MM.1S (cell line): Measurements from ENCODE around the gene PTRH1.

Experiments
- DNase-seq: peaks from one replicate; pipeline ENCODE4 v3.0.0-alpha.2; 2015
- H2AFZ ChIP-seq: fragments of 300-600 bp; sonication (generic); 2 replicates; pipeline ENCODE4 v1.6.0; 2016; ENCODE audit warnings: antibody characterized with exemption, low read length
- H3F3A ChIP-seq: fragments of 300-600 bp; sonication (generic); 2 replicates; pipeline ENCODE4 v1.6.1; 2016; ENCODE audit warnings: mild to moderate bottlenecking, antibody characterized with exemption, low read length, moderate library complexity, mixed read lengths; ENCODE audit not compliant: insufficient read depth
- H3K27ac ChIP-seq: fragments of 300-600 bp; sonication (generic); 2 replicates; pipeline ENCODE4 v1.5.1; 2016; ENCODE audit warnings: mild to moderate bottlenecking, low read length
- H3K27me3 ChIP-seq: fragments of 300-600 bp; sonication (generic); replicated peaks from 2 replicates; pipeline ENCODE4 v1.6.0; 2016; ENCODE audit warnings: low read length; ENCODE audit not compliant: insufficient read depth
- H3K36me3 ChIP-seq: fragments of 300-600 bp; sonication (generic); replicated peaks from 2 replicates; pipeline ENCODE4 v1.6.1; 2016; ENCODE audit warnings: mild to moderate bottlenecking, low read length, mixed read lengths; ENCODE audit not compliant: insufficient read depth
- H3K4me1 ChIP-seq: fragments of 300-600 bp; sonication (generic); 2 replicates; pipeline ENCODE4 v1.6.1; 2016; ENCODE audit warnings: low read length, mixed read lengths
- H3K4me2 ChIP-seq: fragments of 300-600 bp; sonication (generic); 2 replicates; pipeline ENCODE4 v1.6.0; 2016; ENCODE audit warnings: low read depth, low read length
- H3K4me3 ChIP-seq: fragments of 300-600 bp; sonication (generic); 2 replicates; pipeline ENCODE4 v1.5.1; 2016; ENCODE audit warnings: low read length, mixed read lengths
- H3K79me2 ChIP-seq: fragments of 300-600 bp; sonication (generic); 2 replicates; pipeline ENCODE4 v1.6.1; 2016; ENCODE audit warnings: mixed run types, low read length, mixed read lengths
- H3K9ac ChIP-seq: fragments of 300-600 bp; sonication (generic); 2 replicates; pipeline ENCODE4 v1.6.1; 2016; ENCODE audit warnings: low read length, mixed read lengths
- H3K9me2 ChIP-seq: fragments of 300-600 bp; sonication (generic); replicated peaks from 2 replicates; pipeline ENCODE4 v1.6.1; 2016; ENCODE audit warnings: mild to moderate bottlenecking, low read length, mixed read lengths; ENCODE audit not compliant: insufficient read depth
- H3K9me3 ChIP-seq: fragments of 300-600 bp; sonication (generic); replicated peaks from 2 replicates; pipeline ENCODE4 v1.6.1; 2016; ENCODE audit warnings: mild to moderate bottlenecking, low read length, mixed read lengths; ENCODE audit not compliant: insufficient read depth
- H4K20me1 ChIP-seq: fragments of 300-600 bp; sonication (generic); 2 replicates; pipeline ENCODE4 v1.6.1; 2016; ENCODE audit warnings: mild to moderate bottlenecking, low read length, moderate library complexity, mixed read lengths; ENCODE audit not compliant: insufficient read depth
- CTCF ChIP-seq: fragments of 300-600 bp; sonication (generic); IDR thresholded peaks from 2 replicates; pipeline ENCODE4 v1.5.1; 2016; ENCODE audit warnings: antibody characterized with exemption, low read length, mixed read lengths
- EZH2 ChIP-seq: fragments of 300-600 bp; sonication (generic); optimal IDR thresholded peaks from 2 replicates; pipeline ENCODE3; 2017; ENCODE audit warnings: low read depth, mild to moderate bottlenecking, antibody characterized with exemption, low read length, mixed read lengths
- EZH2phosphoT487 ChIP-seq: fragments of 300-600 bp; sonication (generic); IDR thresholded peaks from 2 replicates; pipeline ENCODE4 v1.6.1; 2018; ENCODE audit warnings: antibody characterized with exemption, low read length

PTRH1 gene

GRCh38 chr9:127698985-127699670 lies 16.3 kb downstream of the PTRH1 start:
- no peak overlapping the region for H3K9ac ChIP-seq

DNA sequence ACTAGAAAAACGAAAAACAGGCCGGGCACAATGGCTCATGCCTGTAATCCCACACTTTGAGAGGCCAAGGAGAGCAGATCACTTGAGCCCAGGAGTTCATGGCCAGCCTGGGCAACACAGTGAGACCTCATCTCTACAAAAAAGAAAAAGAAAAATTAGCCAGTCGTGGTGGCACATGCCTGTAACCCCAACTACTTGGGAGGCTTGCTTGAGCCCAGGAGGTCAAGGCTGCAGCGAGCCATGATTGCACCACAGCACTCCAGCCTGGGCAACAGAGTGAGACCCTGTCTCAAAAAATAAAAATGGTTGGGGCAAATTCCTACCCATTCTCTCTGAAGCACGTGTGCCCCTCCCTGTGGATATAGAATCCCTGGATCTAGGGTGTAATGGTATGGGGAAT lies 17.1 kb downstream of the PTRH1 start:
- Histone ChIP-seq H4K20me1 (no peaks in the 10 kb centered on the region), H3K4me1 (no peaks in the 10 kb centered on the region), H2AFZ (no peak overlapping the region), H3F3A (no peaks in the 10 kb centered on the region), H3K9me2 (no peaks in the 10 kb centered on the region), H3K27ac (no peak overlapping the region), H3K9me3 (no peaks in the 10 kb centered on the region), H3K4me3 (no peak overlapping the region), H3K79me2 (no peaks in the 10 kb centered on the region), H3K4me2 (no peak overlapping the region), H3K9ac (no peak overlapping the region), H3K36me3 (no peaks in the 10 kb centered on the region), H3K27me3 (no peaks in the 10 kb centered on the region)
- TF ChIP-seq EZH2 (no peak), EZH2phosphoT487 (no peak), CTCF (no peak)
- DNase-seq, result no peak

More at GRCh38 chr9:127698985-127699670, 16.3 kb downstream of the PTRH1 start:
- H3K27me3 ChIP-seq, result no peaks in the 10 kb centered on the region
- H3K4me1 ChIP-seq, result no peaks in the 10 kb centered on the region
- DNase-seq, result no peak
- H3K27ac ChIP-seq, result no peak overlapping the region
- no peak overlapping the region for H2AFZ ChIP-seq
- H3K4me3 ChIP-seq, result no peak overlapping the region
- no peaks in the 10 kb centered on the region for H3K79me2 ChIP-seq
- no peaks in the 10 kb centered on the region for H4K20me1 ChIP-seq
- no peaks in the 10 kb centered on the region for H3K9me3 ChIP-seq
- H3F3A ChIP-seq, result no peaks in the 10 kb centered on the region
- TF ChIP-seq EZH2phosphoT487 (no peak), EZH2 (no peak), CTCF (no peak)
- no peaks in the 10 kb centered on the region for H3K36me3 ChIP-seq
- no peaks in the 10 kb centered on the region for H3K9me2 ChIP-seq
- no peak overlapping the region for H3K4me2 ChIP-seq

DNA sequence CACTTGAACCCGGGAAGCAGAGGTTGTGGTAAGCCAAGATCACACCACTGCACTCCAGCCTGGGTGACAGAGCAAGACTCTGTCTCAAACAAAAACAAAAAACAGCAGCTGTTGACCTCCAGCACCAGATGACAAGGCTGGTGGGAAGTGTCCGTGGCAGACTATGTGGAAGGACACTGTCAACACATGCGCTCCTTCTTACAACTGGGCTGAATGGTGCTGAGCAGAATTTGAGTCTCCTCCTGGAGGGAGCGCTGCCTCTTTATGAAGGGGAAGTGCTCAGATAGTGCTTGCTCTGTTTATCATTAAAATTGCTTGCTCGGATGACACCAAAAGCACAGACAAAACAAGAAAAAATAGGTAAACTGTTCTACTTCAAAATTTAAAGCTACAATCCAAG lies 17.9 kb downstream of the PTRH1 start:
- TF ChIP-seq CTCF (no peak), EZH2 (no peak), EZH2phosphoT487 (no peak)
- no peak overlapping the region for H3K4me3 ChIP-seq
- H3K9me2 ChIP-seq, result no peaks in the 10 kb centered on the region
- no peak overlapping the region for H3K4me2 ChIP-seq
- no peaks in the 10 kb centered on the region for H3K79me2 ChIP-seq
- no peaks in the 10 kb centered on the region for H4K20me1 ChIP-seq
- H3K36me3 ChIP-seq, result no peaks in the 10 kb centered on the region
- H3K4me1 ChIP-seq, result no peaks in the 10 kb centered on the region
- H3K27me3 ChIP-seq, result no peaks in the 10 kb centered on the region
- H2AFZ ChIP-seq, result no peak overlapping the region
- H3K9me3 ChIP-seq, result no peaks in the 10 kb centered on the region
- DNase-seq, result no peak
- no peaks in the 10 kb centered on the region for H3F3A ChIP-seq
- H3K27ac ChIP-seq, result no peak overlapping the region
- H3K9ac ChIP-seq, result no peak overlapping the region
